OCI-LY7 (cell line): Measurements from ENCODE around the gene CDA.

ENCODE experiments used
- EZH2phosphoT487 ChIP-seq: fragments of 200-600 bp; sonication (generic); IDR thresholded peaks from 2 replicates; pipeline ENCODE4 v1.6.1; 2018; ENCODE audit warnings: low read depth, borderline replicate concordance, mild to moderate bottlenecking, mixed run types, antibody characterized with exemption, low read length, moderate library complexity, mixed read lengths
- TF ChIP-seq, protein P1 (sequence below): fragments of 200-600 bp; sonication (generic); conservative IDR thresholded peaks from 2 replicates; pipeline ENCODE4 v1.5.1; 2014; ENCODE audit warnings: mild to moderate bottlenecking, antibody characterized with exemption, low read length, moderate library complexity, mixed read lengths

DNA sequence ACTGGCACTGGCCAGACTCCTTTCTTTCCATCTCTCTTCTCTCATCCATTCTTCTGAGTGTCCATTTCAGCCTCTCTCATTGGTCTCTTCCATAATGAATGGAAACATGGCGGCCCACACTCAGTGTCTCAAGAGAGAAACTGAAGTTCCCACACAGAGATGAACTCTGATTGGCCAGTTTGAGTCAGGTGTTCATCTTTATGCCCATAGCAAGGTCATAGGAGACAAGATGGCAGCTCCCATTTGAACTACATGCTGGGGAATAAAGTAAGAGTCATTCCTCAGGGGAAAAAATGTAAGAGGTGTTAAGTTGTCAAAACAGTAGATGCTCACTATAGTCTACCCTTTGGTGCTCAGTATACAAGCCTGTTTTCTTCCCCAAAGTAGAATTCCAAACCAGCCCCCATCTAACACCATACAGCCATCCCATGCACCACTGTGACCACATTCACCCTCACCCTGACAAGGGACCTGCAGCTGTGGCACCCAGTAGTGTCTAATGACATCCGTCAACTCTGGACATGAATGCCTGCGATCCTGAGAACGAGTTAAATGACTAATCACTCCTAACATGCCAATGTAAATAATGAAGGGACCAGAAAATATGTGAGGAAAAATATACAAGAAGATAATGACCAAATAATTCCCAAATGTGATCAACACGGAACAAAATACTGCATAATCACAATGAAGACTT, 12.4 kb downstream of the CDA start:
- TF ChIP-seq EZH2phosphoT487, result no peak
- TF ChIP-seq, protein P1, sequence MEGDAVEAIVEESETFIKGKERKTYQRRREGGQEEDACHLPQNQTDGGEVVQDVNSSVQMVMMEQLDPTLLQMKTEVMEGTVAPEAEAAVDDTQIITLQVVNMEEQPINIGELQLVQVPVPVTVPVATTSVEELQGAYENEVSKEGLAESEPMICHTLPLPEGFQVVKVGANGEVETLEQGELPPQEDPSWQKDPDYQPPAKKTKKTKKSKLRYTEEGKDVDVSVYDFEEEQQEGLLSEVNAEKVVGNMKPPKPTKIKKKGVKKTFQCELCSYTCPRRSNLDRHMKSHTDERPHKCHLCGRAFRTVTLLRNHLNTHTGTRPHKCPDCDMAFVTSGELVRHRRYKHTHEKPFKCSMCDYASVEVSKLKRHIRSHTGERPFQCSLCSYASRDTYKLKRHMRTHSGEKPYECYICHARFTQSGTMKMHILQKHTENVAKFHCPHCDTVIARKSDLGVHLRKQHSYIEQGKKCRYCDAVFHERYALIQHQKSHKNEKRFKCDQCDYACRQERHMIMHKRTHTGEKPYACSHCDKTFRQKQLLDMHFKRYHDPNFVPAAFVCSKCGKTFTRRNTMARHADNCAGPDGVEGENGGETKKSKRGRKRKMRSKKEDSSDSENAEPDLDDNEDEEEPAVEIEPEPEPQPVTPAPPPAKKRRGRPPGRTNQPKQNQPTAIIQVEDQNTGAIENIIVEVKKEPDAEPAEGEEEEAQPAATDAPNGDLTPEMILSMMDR, result no peak
